Ascending aorta (tissue), 2 donors: ENCODE results near the gene PARP11. TPM values are rescaled to one million over a fixed set of nuclear protein-coding genes. Genes with fewer than 3 reads are reported as not detected.

ENCODE experiments used
- DNase-seq, 2 donors: peaks; one replicate each; pipeline ENCODE4 v3.0.0-alpha.2; 2019; ENCODE audit warnings: low spot score in 2 of 2
- H3K27ac ChIP-seq, 2 donors: fragments of 200-600 bp; sonication (generic); one replicate each; pipeline ENCODE4 v1.5.1; 2016 to 2017; ENCODE audit warnings: mild to moderate bottlenecking in 1 of 2
- H3K27me3 ChIP-seq: fragments of 200-600 bp; sonication (generic); one replicate; pipeline ENCODE4 v1.5.1; 2017
- H3K36me3 ChIP-seq, 2 donors: fragments of 200-600 bp; sonication (generic); one replicate each; pipeline ENCODE4 v1.5.1; 2016
- H3K4me1 ChIP-seq, 2 donors: fragments of 200-600 bp; sonication (generic); one replicate each; pipeline ENCODE4 v1.5.1; 2016 to 2017; ENCODE audit warnings: mild to moderate bottlenecking in 1 of 2
- H3K4me3 ChIP-seq, 2 donors: fragments of 200-600 bp; sonication (generic); one replicate each; pipeline ENCODE4 v1.5.1; 2016 to 2017; ENCODE audit warnings: mild to moderate bottlenecking in 1 of 2
- H3K9me3 ChIP-seq, 2 donors: fragments of 200-600 bp; sonication (generic); one replicate each; pipeline ENCODE4 v1.5.1; 2016
- CTCF ChIP-seq, 3 experiments: fragments of 200-600 bp in 2 of 3; fragments of 450-650 bp in 1 of 3; sonication (generic) in 2 of 3; IDR thresholded peaks; one replicate each; pipeline ENCODE4 v1.5.1; 2016 to 2019; ENCODE audit warnings: antibody characterized with exemption in 3 of 3, mild to moderate bottlenecking in 1 of 3, moderate library complexity in 1 of 3
- intact Hi-C: fragments of 100-400 bp; cut with DNase I; formaldehyde crosslinking; loops from one replicate; pipeline ENCODE4 v1.15.1; 2023
- total RNA-seq: library from RNA; depleted of rRNA; stranded (reverse); fragments of >200 nt; gene quantifications from one replicate; pipeline ENCODE4 v1.1.0, GENCODE V29; 2016

The PARP11 gene
- total RNA-seq, 1 donor from 2014 or later, result 4.2 TPM

- H3K4me1 ChIP-seq, result no peaks in the 10 kb centered on the region
- H3K4me3 ChIP-seq, result no peak overlapping the region
- H3K36me3 ChIP-seq, result no peaks in the 10 kb centered on the region
- no peaks in the 10 kb centered on the region for H3K27me3 ChIP-seq
- intact Hi-C loops, result no loop called here
- H3K27ac ChIP-seq, result no peak overlapping the region
- no peak for TF ChIP-seq CTCF (IDR thresholded peaks at IDR 0.05)
- no peak for DNase-seq
- H3K9me3 ChIP-seq, result peaks cover 0 to 3% of the 10 kb centered on the region in 2 donors
These were observed 83.4 kb downstream of the PARP11 start for GRCh38 chr12:3789838-3790237.

GRCh38 chr12:3777206-3777809 is 95.9 kb downstream of the PARP11 start:
- intact Hi-C loops, result no loop called here
- H3K27me3 ChIP-seq, result no peaks in the 10 kb centered on the region
- no peak overlapping the region for H3K4me3 ChIP-seq
- no peaks in the 10 kb centered on the region for H3K9me3 ChIP-seq
- no peaks in the 10 kb centered on the region for H3K36me3 ChIP-seq
- peak in 1 of 3 experiments; percentile 38 for TF ChIP-seq CTCF (IDR thresholded peaks at IDR 0.05)
- DNase-seq, result no peak
- no peaks in the 10 kb centered on the region for H3K4me1 ChIP-seq
- no peak overlapping the region for H3K27ac ChIP-seq

- Histone ChIP-seq H3K36me3 (no peaks in the 10 kb centered on the region), H3K27me3 (no peaks in the 10 kb centered on the region)
- intact Hi-C loops, result no loop called here
These were observed 97.7 kb downstream of the PARP11 start for GRCh38 chr12:3775385-3776035.

GRCh38 chr12:3772380-3772779 is 100.8 kb downstream of the PARP11 start:
- no peaks in the 10 kb centered on the region for H3K9me3 ChIP-seq
- no peak overlapping the region for H3K4me3 ChIP-seq
- intact Hi-C loops, result no loop called here
- no peak overlapping the region for H3K27ac ChIP-seq
- H3K4me1 ChIP-seq, result no peaks in the 10 kb centered on the region
- no peaks in the 10 kb centered on the region for H3K27me3 ChIP-seq
- no peak for DNase-seq
- no peak for TF ChIP-seq CTCF (IDR thresholded peaks at IDR 0.05)
- no peaks in the 10 kb centered on the region for H3K36me3 ChIP-seq

More at GRCh38 chr12:3775385-3776035, 97.7 kb downstream of the PARP11 start:
- H3K4me1 ChIP-seq, result no peaks in the 10 kb centered on the region
- no peaks in the 10 kb centered on the region for H3K9me3 ChIP-seq
- H3K27ac ChIP-seq, result no peak overlapping the region
- DNase-seq, result no peak
- no peak overlapping the region for H3K4me3 ChIP-seq
- no peak for TF ChIP-seq CTCF (IDR thresholded peaks at IDR 0.05)

GRCh38 chr12:3771853-3772252 is 101.3 kb downstream of the PARP11 start:
- H3K36me3 ChIP-seq, result no peaks in the 10 kb centered on the region
- H3K27me3 ChIP-seq, result no peaks in the 10 kb centered on the region
- no peak for DNase-seq
- TF ChIP-seq CTCF (IDR thresholded peaks at IDR 0.05), result no peak
- no peak overlapping the region for H3K4me3 ChIP-seq
- H3K27ac ChIP-seq, result no peak overlapping the region
- H3K4me1 ChIP-seq, result no peaks in the 10 kb centered on the region
- intact Hi-C loops, result no loop called here
- no peaks in the 10 kb centered on the region for H3K9me3 ChIP-seq
